ENCODE results near the gene PSMD5.

Gene PSMD5

GRCh38 chr9:120767451-120767850 lies 75.3 kb downstream of the PSMD5 start:
- TF ChIP-seq ISL1 (CRISPR knock-in tag; IDR thresholded peaks at IDR 0.05) (peak; percentile 54; the same call in 1 of the 2 replicates), CSDC2 (CRISPR knock-in tag; IDR thresholded peaks at IDR 0.05) (no peak)
- ATAC-seq = no peak

Measured in SK-N-SH treated with all-trans-retinoic acid at 6 μM for 48 hours (cell line).